Activated CD4-positive, CD25-positive, alpha-beta regulatory T cell treated with anti-CD3 and anti-CD28 coated beads, Interleukin-2, amount 50 U/mL, for 24 hours (primary cell): ENCODE data around the gene UTY.
"Not testable (repeated sequence)": the region's sequence is repeated elsewhere in the genome, so short reads cannot be mapped to it uniquely, and the experiment has no call there.

ENCODE experiments used
- ATAC-seq, 2 donors: fragments of 150-1000 bp; cut with Tn5 transposase; one replicate each; pipeline ENCODE4 v1.10.0; 2021; ENCODE audit warnings: mild to moderate bottlenecking in 1 of 2, moderate library complexity in 1 of 2

UTY gene

DNA sequence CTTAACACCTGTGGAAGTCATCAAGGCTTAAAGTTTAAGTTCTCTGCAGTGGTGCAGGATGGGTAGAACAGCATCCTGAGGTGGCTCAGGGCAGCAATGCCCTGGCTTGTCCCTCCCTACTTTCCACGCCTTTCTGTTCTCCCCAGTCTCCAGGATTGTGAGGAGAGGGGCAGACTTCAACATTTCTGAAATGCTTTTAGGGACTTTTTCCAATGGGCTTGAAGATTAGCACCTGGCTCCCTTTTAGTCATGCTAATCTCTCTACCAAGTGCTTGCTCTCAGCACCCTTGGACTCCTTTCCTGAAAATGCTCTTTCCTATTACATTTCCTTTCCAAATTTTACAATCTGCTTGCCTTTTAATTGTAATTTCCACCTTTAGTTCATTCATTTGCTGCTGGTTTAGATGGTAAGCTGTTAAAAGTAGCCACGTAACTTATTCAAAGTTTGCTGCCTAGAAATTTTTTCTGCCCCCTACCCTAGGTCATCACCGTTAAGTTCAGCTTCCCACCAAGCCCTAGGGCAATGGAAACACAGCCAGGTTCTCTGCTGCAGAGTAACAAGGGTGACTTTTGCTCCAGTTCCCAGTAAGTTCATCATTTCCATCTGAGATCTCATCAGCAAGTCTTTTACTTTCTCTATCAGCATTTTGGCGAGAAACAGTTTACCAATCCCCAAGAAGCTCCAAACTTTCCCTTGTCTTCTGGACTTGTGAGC, 183.5 kb downstream of the UTY start:
- no peak for ATAC-seq

DNA sequence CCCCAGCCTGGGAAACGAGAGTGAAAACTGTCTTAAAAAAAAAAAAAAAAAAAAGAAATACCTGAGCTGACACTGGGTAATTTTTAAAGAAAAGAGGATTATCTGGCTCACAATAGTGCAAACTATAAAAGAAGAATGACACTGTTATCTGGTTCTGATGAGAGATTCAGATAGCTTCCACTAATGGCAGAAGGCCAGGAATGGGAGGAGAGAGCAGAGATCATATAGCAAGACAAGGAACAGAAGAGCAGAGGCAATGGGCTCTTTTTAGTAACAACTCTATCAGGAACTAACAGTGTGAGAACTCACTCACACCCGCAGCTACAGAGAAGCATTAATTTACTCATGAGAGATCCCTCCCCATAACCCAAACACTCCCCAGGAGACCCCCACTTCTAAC, 184.8 kb downstream of the UTY start:
- no peak for ATAC-seq

DNA sequence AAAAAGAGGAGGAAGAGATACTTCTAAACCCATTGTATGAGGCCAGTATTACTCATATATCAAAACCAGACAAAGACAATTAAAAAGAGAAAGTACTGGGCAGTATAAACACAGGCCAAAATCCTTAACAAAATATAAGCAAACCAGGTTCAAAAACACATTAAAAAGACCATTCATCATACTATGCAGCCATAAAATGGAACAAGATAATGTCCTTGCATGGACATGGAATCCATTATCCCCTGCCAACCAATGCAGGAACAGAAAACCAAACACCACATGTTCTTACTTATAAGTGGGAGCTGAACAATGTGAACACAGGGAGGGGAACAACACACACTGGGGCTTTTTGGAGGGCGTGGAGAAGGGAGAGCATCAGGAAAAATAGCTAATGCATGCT, 188.6 kb downstream of the UTY start:
- ATAC-seq: no peak

DNA sequence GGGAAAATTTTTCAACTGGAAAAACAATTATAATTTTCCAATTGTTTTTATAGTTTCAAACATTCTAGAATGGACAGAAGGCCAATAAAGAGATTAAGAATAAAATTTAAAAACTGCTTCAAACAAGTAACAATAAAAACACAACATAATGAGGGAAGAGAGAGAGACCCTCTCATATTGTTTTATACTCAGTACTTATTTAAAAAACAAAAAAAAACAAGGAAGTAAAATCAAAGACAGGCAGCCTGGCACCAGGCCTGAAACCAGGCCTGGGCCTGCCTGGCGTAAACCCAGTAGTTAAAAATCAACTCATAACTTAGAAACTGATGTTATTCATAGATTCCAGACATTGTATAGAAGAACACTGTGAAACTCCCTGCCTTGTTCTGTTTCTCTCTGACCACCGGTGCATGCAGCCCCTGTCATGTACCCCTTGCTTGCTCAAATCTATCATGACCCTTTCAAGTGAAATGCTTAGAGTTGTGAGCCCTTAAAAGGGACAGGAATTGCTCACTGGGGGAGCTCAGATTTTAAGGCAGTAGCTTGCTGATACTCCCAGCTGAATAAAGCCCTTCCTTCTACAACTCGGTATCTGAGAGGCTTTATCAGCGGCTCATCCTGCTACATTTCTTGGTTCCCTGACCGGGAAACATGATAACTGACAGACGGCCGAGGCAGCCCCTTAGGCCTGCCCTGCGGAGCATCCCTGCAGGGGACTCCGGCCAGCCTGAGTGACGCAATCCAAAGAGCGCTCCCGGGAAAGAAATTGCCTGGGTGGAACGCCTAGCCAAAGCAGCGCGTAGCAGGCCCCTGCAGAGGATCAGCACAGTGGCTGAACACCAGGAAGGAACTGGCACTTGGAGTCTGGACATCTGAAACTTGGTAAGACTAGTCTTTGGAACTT, 197.4 kb downstream of the UTY start:
- not testable (repeated sequence) for ATAC-seq

DNA sequence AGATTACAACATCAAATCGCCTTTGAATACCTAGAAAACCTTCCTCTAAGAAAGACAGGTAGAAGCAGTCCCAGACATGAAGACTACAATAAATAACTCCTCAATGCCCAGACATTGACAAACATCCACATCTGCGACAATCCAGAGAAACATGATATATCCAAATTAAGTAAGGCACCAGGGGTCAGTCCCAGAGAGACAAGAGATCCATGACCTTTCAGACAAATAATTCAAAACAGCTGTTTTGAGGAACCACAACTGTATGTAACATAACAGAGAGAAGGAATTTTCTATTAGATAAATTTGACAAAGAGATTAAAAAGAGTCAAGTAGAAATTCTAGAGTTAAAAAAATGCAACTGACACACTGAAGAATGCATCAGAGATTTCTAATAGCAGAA, 200.3 kb downstream of the UTY start:
- ATAC-seq: no peak

DNA sequence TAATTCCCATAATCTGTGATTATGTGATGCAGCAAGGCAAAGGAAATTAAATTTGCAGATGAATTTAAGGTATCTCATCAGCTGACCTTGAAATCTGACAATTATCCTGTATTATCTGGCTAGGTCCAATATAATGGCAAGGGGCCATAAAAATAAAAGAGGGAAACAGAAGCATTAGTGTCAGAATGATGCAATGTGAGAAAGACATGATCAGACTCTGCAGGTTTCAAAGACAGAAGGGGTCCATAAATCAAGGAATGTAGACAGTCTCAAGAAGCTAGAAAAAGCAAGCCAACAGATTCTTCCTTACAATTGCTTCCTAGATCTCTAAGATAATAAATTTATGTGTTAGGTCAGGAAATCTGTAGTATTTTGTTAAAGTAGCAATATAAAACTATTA, 208.1 kb downstream of the UTY start:
- ATAC-seq: no peak

DNA sequence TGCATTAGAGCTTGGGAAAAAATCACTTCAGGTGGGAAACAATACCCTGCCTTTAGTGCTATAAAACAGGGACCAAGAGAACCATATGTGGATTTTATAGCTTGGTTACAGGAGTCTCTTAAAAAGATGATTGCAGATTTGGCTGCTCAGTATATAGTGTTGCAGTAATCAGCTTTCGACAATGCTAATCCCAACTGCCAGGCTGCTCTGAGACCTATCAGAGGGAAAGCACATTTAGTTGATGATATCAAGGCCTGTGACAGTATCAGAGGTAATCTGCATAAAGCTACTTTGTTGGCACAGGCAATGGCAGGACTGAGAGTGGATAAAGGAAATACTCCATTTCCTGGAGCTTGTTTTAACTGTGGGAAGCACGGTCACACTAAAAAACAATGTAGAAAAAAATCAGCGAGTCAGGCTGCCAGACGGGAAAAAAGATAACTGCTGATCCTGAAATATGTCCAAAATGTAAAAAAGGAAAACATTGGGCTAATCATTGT, 225.8 kb downstream of the UTY start:
- not testable (repeated sequence) for ATAC-seq

DNA sequence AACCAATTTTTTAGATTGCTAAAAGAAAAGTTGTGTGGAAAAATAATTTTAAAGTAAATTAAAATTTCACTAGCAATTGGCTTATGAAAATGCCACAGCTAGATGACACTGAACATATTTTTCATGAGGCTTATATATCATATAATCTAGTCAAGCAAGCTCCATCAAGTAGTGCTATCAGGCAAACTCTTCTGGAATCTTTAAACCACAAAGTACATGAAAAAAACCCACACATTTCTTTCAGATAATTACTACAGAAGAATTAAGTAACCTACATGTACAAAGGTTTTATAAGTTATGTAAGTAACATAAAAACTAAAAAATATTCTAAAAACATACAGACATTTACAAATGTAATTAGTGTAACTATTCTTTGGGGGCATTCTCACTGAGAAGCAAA, 229.4 kb downstream of the UTY start:
- no peak for ATAC-seq

- no peak for ATAC-seq
Observed at GRCh38 chrY:13243716-13244115, 236.1 kb downstream of the UTY start.

DNA sequence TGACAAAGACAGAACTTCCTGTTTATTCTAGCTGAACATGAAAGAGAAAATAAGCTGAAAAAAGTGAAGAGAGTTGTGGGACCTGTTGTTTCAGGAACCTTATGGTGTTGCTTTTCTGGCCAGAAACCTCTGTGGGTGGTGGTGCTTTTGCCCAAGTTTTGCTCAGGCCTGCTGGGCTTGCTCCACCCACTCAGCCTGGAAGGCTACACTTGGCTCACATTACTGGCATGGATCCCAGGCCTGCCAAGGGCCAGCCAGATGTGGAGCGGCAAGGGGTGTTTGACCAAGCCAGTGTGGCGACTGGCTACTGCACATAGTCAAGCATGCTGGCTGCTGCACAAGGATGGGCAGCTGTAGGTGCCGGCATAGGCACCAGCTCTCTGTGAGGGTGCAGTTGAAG, 245.9 kb downstream of the UTY start:
- no peak for ATAC-seq

DNA sequence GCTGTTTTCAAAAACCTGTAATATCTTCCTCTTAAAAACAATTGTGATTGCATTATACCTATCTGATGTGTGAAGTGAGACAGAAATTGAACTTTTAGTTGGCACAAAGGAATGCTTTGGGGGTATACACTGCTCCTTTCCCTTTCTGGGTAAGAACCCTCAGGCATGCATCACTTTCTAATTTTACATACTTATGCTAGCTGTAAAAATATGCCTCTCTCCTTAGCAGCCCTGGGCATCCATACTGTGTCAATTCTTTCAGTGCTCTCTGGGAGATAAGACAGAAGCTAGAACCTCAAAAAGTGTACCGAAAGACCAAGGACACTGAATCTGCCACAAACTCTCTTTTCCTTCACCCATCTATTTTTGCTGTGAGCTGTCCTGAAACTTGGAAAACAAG, 246.7 kb downstream of the UTY start:
- ATAC-seq: no peak

- no peak for ATAC-seq
Observed at GRCh38 chrY:13227354-13227953, 252.4 kb downstream of the UTY start.

DNA sequence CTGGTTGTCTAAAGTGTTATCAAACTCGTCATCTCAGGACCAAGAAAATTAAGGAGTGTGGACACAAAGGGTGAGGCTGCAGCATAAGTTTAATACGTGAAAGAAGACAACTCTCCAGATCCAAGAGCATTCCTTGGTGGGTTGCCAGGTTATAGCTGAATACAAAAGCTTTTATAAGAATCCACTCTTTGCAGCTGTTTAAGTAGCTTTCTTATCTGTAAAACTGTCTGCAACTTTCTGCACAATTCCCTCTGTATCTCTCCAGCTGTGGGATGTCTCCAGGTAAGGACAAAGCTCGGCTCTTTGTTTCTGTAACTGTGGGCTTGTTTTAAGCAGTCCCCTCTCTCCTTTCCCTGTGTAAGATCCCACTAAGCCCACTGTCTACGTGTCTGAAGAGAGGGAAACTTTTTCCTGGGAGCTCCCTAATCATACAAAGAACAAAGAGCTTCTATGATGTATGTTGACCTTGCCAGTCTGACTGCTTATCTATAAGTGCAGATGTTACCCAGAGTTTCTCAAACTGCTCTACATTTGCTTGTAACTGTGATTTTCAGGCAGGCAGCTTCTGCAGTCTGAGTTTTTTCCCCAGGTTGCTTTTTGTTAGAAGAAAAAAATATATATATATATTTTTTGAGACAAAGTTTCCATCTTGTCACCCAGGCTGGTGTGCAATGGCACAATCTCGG, 268.7 kb downstream of the UTY start:
- no peak for ATAC-seq

DNA sequence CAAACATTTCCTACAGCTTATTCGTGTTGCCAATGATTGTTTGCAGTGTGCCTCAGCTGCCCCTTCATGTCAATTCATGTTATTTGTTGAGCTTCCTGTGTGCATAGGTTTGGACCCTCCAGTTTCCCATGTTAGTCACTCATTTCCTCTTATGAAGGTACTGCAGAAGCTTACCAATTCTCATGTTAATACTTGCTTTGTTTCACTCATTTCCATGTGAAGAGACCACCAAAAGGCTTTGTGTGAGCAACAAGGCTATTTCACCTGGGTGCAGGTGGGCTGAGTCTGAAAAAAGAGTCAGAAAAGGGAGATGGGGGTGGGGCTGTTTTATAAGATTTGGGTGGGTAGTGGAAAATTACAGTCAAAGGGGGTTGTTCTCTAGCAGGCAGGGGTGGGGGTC, 274.6 kb downstream of the UTY start:
- no peak for ATAC-seq
